B cell (primary cell): ENCODE data around the gene SMIM36. TPM values are rescaled to one million over a fixed set of nuclear protein-coding genes. Genes with fewer than 3 reads are reported as not detected.

Source experiments
- ATAC-seq: fragments of 200-7000 bp; cut with Tn5 transposase; one replicate; pipeline ENCODE4 v1.10.0; 2021; ENCODE audit warnings: low read depth, mild to moderate bottlenecking, moderate number of reproducible peaks, moderate library complexity
- CTCF ChIA-PET: fragments of 350-600 bp; sonication (Branson Sonifier 250); formaldehyde crosslinking; loops from one replicate; lab custom pipeline; 2021; ENCODE audit warnings: antibody characterized with exemption, inconsistent platforms; lab: Charles Lee
- POLR2A ChIA-PET: fragments of 350-600 bp; sonication (Branson Sonifier 250); formaldehyde crosslinking; loops from one replicate; lab custom pipeline; 2021; ENCODE audit warnings: antibody characterized with exemption; lab: Charles Lee
- DNase-seq: peaks from one replicate; pipeline ENCODE4 v3.0.0; 2013
- H2AFZ ChIP-seq: 2 replicates; pipeline ENCODE4 v1.6.1; 2012; ENCODE audit warnings: mild to moderate bottlenecking, low read depth, low read length; ENCODE audit not compliant: insufficient read depth, poor library complexity, severe bottlenecking
- H3K27ac ChIP-seq, 2 donors: 1 replicate in 1 of 2; 2 replicates in 1 of 2; pipeline ENCODE4 v1.5.1; 2012 to 2013; ENCODE audit warnings: low read length in 2 of 2, mild to moderate bottlenecking in 2 of 2, moderate library complexity in 1 of 2
- H3K27me3 ChIP-seq, 4 experiments: fragments of 200-600 bp in 1 of 4; sonication (generic) in 1 of 4; replicated peaks in 1 of 4; 1 replicate in 2 of 4; 2 replicates in 2 of 4; pipeline versions ENCODE4 v1.6.1 to v1.7.0; 2013 to 2016; ENCODE audit warnings: low read length in 3 of 4, mild to moderate bottlenecking in 2 of 4, mixed read lengths in 1 of 4, moderate library complexity in 1 of 4; ENCODE audit not compliant: insufficient read depth in 4 of 4, control insufficient read depth in 3 of 4; ENCODE audit errors: control extremely low read depth in 1 of 4
- H3K36me3 ChIP-seq, 2 experiments: replicated peaks in 1 of 2; 1 replicate in 1 of 2; 2 replicates in 1 of 2; pipeline versions ENCODE4 v1.6.1 to v1.7.1; 2013; ENCODE audit warnings: low read length in 1 of 2; ENCODE audit not compliant: insufficient read depth in 2 of 2, control insufficient read depth in 1 of 2; ENCODE audit errors: control extremely low read depth in 1 of 2, extremely low read depth in 1 of 2
- H3K4me1 ChIP-seq, 2 donors: fragments of 200-600 bp in 1 of 2; sonication (generic) in 1 of 2; 1 replicate in 1 of 2; 2 replicates in 1 of 2; pipeline versions ENCODE4 v1.5.1 to v1.6.1; 2013 to 2017; ENCODE audit warnings: low read length in 2 of 2; ENCODE audit not compliant: control insufficient read depth in 2 of 2, insufficient read depth in 2 of 2
- H3K4me2 ChIP-seq: replicated peaks from 2 replicates; pipeline ENCODE3; 2012; ENCODE audit warnings: mild to moderate bottlenecking, low read depth, low read length; ENCODE audit not compliant: poor library complexity, severe bottlenecking
- H3K4me3 ChIP-seq, 5 experiments: fragments of 200-600 bp in 1 of 5; sonication (generic) in 1 of 5; 1 replicate in 3 of 5; 2 replicates in 2 of 5; pipeline versions ENCODE4 v1.5.1 to v1.7.0; 2011 to 2016; ENCODE audit warnings: low read length in 4 of 5, mild to moderate bottlenecking in 4 of 5, low read depth in 2 of 5, control low read depth in 1 of 5, moderate library complexity in 1 of 5; ENCODE audit not compliant: insufficient read depth in 1 of 5; ENCODE audit errors: control extremely low read depth in 1 of 5, extremely low read depth in 1 of 5
- H3K79me2 ChIP-seq: fragments of 200-600 bp; sonication (generic); one replicate; pipeline ENCODE4 v1.6.0; 2016; ENCODE audit warnings: low read length; ENCODE audit not compliant: control insufficient read depth, insufficient read depth
- H3K9ac ChIP-seq: fragments of 200-600 bp; sonication (generic); 2 replicates; pipeline ENCODE4 v1.6.1; 2017; ENCODE audit warnings: mild to moderate bottlenecking, low read length, moderate library complexity
- H3K9me3 ChIP-seq, 3 donors: one replicate each; pipeline versions ENCODE4 v1.6.1 to v1.7.1; 2013; ENCODE audit warnings: low read length in 2 of 3; ENCODE audit not compliant: control insufficient read depth in 2 of 3, insufficient read depth in 1 of 3; ENCODE audit errors: control extremely low read depth in 1 of 3
- H4K20me1 ChIP-seq: 2 replicates; pipeline ENCODE4 v1.6.0; 2012; ENCODE audit warnings: mild to moderate bottlenecking, low read length; ENCODE audit not compliant: insufficient read depth, control insufficient read depth, poor library complexity, severe bottlenecking
- H3K27ac Mint-ChIP-seq: one replicate; pipeline ENCODE4 v1.8.0; 2021; ENCODE audit warnings: mixed read lengths
- H3K27me3 Mint-ChIP-seq: one replicate; pipeline ENCODE4 v1.8.0; 2021; ENCODE audit warnings: mixed read lengths
- H3K4me1 Mint-ChIP-seq: one replicate; pipeline ENCODE4 v1.8.0; 2021; ENCODE audit warnings: mixed read lengths
- H3K4me3 Mint-ChIP-seq: one replicate; pipeline ENCODE4 v1.8.0; 2021; ENCODE audit warnings: mixed read lengths
- H3K9me3 Mint-ChIP-seq: one replicate; pipeline ENCODE4 v1.8.0; 2022; ENCODE audit warnings: mixed read lengths; ENCODE audit not compliant: insufficient read depth
- EZH2 ChIP-seq: IDR thresholded peaks from 2 replicates; pipeline ENCODE4 v1.6.1; 2012; ENCODE audit warnings: borderline replicate concordance, low read depth, mild to moderate bottlenecking, moderate library complexity, low read length; ENCODE audit not compliant: insufficient read depth, poor library complexity, severe bottlenecking
- whole genome bisulfite sequencing: methylation state at CpG from one replicate; pipeline ENCODE4 v1.1.5; 2013; ENCODE audit warnings: missing lambda C conversion rate; ENCODE audit not compliant: insufficient coverage; 5-methylcytosine and 5-hydroxymethylcytosine counted together
- intact Hi-C: fragments of 100-400 bp; cut with micrococcal nuclease; formaldehyde crosslinking; loops from one replicate; pipeline ENCODE4 v1.10.0; 2022
- polyA plus RNA-seq: library from polyadenylated mRNA; depleted of rRNA; stranded (reverse); fragments of >200 nt; gene quantifications from 2 replicates; pipeline ENCODE4 v1.2.3, GENCODE V29; 2012
- total RNA-seq, 2 donors: library from RNA; stranded (reverse); fragments of 120-200 nt in 1 of 2; gene quantifications; 1 replicate in 1 of 2; 2 replicates in 1 of 2; pipeline versions ENCODE4 v1.2.3 to v1.2.4, GENCODE V29; 2013 to 2022
- TF ChIP-seq, protein P1 (sequence below): fragments of 200-600 bp; IDR thresholded peaks from one replicate; pipeline ENCODE4 v1.8.0; 2022; ENCODE audit warnings: antibody characterized with exemption, mild to moderate bottlenecking

SMIM36 gene
- total and polyA plus RNA-seq, 2 donors (not counting 1 experiment from before 2014, with no cell fraction given) = not detected

DNA sequence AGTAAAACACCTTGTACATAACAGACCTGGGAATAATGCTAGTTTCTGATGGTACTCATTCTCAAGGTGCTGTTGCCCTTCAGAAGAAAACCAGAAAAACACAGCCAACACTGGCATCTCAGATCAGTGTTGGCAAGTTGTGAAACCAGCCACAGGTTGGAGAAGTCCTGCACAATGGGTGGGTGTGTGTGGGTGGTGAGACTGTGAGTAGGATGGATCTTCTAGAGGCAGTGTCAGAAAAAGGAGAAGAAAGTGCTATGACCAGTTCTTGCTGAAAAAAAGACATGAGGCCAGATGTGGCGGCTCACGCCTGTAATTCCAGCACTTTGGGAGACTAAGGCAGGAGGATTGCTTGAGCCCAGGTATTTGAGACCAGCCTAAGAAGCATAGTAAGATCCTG is 35.2 kb upstream of the SMIM36 start:
- no peak overlapping the region for H2AFZ ChIP-seq
- DNase-seq = no peak
- Mint-ChIP-seq H3K27ac (no peak overlapping the region), H3K9me3 (peaks cover 5% of the 10 kb centered on the region), H3K27me3 (peaks cover 21% of the 10 kb centered on the region), H3K4me3 (no peak overlapping the region), H3K4me1 (no peaks in the 10 kb centered on the region)
- no peaks in the 10 kb centered on the region for H3K27me3 ChIP-seq
- ChIA-PET POLR2A (no interaction called here), CTCF (interaction anchor here (1.1 kb wide), 1 partner anchor 9 kb away, joined by 3 read pairs; no protein-coding TSS in a partner anchor)
- intact Hi-C loops = loop anchor here (5.0 kb wide), 1 partner anchor 171 kb away; no protein-coding TSS in a partner anchor
- TF ChIP-seq EZH2 = no peak
- TF ChIP-seq, protein P1, sequence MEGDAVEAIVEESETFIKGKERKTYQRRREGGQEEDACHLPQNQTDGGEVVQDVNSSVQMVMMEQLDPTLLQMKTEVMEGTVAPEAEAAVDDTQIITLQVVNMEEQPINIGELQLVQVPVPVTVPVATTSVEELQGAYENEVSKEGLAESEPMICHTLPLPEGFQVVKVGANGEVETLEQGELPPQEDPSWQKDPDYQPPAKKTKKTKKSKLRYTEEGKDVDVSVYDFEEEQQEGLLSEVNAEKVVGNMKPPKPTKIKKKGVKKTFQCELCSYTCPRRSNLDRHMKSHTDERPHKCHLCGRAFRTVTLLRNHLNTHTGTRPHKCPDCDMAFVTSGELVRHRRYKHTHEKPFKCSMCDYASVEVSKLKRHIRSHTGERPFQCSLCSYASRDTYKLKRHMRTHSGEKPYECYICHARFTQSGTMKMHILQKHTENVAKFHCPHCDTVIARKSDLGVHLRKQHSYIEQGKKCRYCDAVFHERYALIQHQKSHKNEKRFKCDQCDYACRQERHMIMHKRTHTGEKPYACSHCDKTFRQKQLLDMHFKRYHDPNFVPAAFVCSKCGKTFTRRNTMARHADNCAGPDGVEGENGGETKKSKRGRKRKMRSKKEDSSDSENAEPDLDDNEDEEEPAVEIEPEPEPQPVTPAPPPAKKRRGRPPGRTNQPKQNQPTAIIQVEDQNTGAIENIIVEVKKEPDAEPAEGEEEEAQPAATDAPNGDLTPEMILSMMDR = no peak
- H3K27ac ChIP-seq = no peak overlapping the region
- WGBS = no CpG with 5 or more reads among the region's 2 CpGs
- no peak overlapping the region for H3K9ac ChIP-seq
- H3K36me3 ChIP-seq = no peaks in the 10 kb centered on the region
- H3K4me3 ChIP-seq = no peak overlapping the region
- no peaks in the 10 kb centered on the region for H3K4me1 ChIP-seq
- ATAC-seq = no peak
- H3K9me3 ChIP-seq = peaks cover 0 to 6% (median 0%) of the 10 kb centered on the region in 3 donors
- H3K4me2 ChIP-seq = no peak overlapping the region
- H4K20me1 ChIP-seq = no peaks in the 10 kb centered on the region
- H3K79me2 ChIP-seq = no peaks in the 10 kb centered on the region

DNA sequence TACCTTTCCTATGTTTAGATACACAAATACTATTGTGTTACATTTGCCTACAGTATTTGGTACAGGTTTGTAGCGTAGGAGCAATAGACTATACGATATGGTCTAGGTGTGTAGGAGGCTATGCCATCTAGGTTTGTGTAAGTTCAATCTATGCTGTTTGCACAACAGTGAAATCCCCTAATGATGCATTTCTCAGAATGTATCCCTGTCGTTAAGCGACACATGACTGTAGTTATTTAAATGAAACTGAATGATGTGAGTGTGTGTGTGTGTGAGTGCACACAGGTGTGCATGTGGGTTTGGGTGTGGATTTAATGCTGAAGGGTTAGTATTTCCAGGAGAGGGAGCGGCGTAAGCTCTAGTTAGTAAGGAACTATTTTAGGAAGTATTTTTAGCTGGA is 34.6 kb upstream of the SMIM36 start:
- ChIA-PET POLR2A (no interaction called here), CTCF (interaction anchor here (1.0 to 1.3 kb wide), 3 partner anchors 9 to 55 kb away, joined by 3 to 4 read pairs (median 3); no protein-coding TSS in a partner anchor)
- ATAC-seq (no peak), DNase-seq (no peak)
- Histone ChIP-seq H3K27me3 (no peaks in the 10 kb centered on the region), H4K20me1 (no peaks in the 10 kb centered on the region), H3K9ac (no peak overlapping the region), H3K27ac (no peak overlapping the region), H3K9me3 (peaks cover 0 to 6% (median 0%) of the 10 kb centered on the region in 3 donors), H3K36me3 (no peaks in the 10 kb centered on the region), H3K4me1 (no peaks in the 10 kb centered on the region), H3K79me2 (no peaks in the 10 kb centered on the region), H3K4me3 (no peak overlapping the region), H3K4me2 (no peak overlapping the region), H2AFZ (no peak overlapping the region)
- H3K4me3 Mint-ChIP-seq = no peak overlapping the region
- intact Hi-C loops = loop anchor here (5.0 kb wide), 1 partner anchor 171 kb away; no protein-coding TSS in a partner anchor
- H3K27ac Mint-ChIP-seq = no peak overlapping the region
- 83% methylated on average over 4 of the region's 6 CpGs for WGBS
- peaks cover 21% of the 10 kb centered on the region for H3K27me3 Mint-ChIP-seq
- no peak for TF ChIP-seq EZH2
- TF ChIP-seq, protein P1 = no peak
- no peaks in the 10 kb centered on the region for H3K4me1 Mint-ChIP-seq
- peaks cover 5% of the 10 kb centered on the region for H3K9me3 Mint-ChIP-seq
